CD14-positive monocyte (primary cell): ENCODE data around the gene DOK5. TPM values are rescaled to one million over a fixed set of nuclear protein-coding genes. Genes with fewer than 3 reads are reported as not detected.

Experiments
- DNase-seq, 3 donors: peaks; one replicate each; pipeline ENCODE4 v3.0.0-alpha.2; 2011 to 2022
- H2AFZ ChIP-seq: 2 replicates; pipeline ENCODE4 v1.6.0; 2012; ENCODE audit warnings: mild to moderate bottlenecking, low read depth, low read length, inconsistent platforms; ENCODE audit not compliant: insufficient read depth, poor library complexity, severe bottlenecking
- H3K27ac ChIP-seq, 2 donors: 1 replicate in 1 of 2; 2 replicates in 1 of 2; pipeline ENCODE4 v1.5.1; 2012 to 2013; ENCODE audit warnings: low read length in 2 of 2, control low read depth in 1 of 2, inconsistent platforms in 1 of 2, low read depth in 1 of 2, mild to moderate bottlenecking in 1 of 2
- H3K27me3 ChIP-seq, 2 donors: one replicate each; pipeline versions ENCODE4 v1.6.0 to v1.6.1; 2011 to 2013; ENCODE audit warnings: low read length in 2 of 2; ENCODE audit not compliant: control insufficient read depth in 2 of 2, insufficient read depth in 2 of 2
- H3K36me3 ChIP-seq, 2 donors: replicated peaks in 1 of 2; 1 replicate in 1 of 2; 2 replicates in 1 of 2; pipeline versions ENCODE4 v1.5.1 to v1.6.1; 2012 to 2013; ENCODE audit warnings: low read length in 2 of 2, control low read depth in 1 of 2, inconsistent platforms in 1 of 2, mild to moderate bottlenecking in 1 of 2; ENCODE audit not compliant: insufficient read depth in 2 of 2, control insufficient read depth in 1 of 2
- H3K4me1 ChIP-seq, 2 donors: 1 replicate in 1 of 2; 2 replicates in 1 of 2; pipeline versions ENCODE4 v1.5.1 to v1.6.1; 2012 to 2013; ENCODE audit warnings: low read length in 2 of 2, control low read depth in 1 of 2, inconsistent platforms in 1 of 2, mild to moderate bottlenecking in 1 of 2, moderate library complexity in 1 of 2; ENCODE audit not compliant: insufficient read depth in 2 of 2, control insufficient read depth in 1 of 2
- H3K4me2 ChIP-seq: replicated peaks from 2 replicates; pipeline ENCODE3; 2012; ENCODE audit warnings: low read length, moderate library complexity, mild to moderate bottlenecking; ENCODE audit not compliant: poor library complexity, severe bottlenecking; ENCODE audit errors: extremely low read depth
- H3K4me3 ChIP-seq, 3 experiments: fragments of 200-600 bp in 1 of 3; sonication (generic) in 1 of 3; replicated peaks in 1 of 3; 1 replicate in 2 of 3; 2 replicates in 1 of 3; pipeline ENCODE4 v1.5.1; 2011 to 2013; ENCODE audit warnings: low read length in 3 of 3, mild to moderate bottlenecking in 3 of 3, control low read depth in 2 of 3, low read depth in 2 of 3, inconsistent platforms in 1 of 3, moderate library complexity in 1 of 3
- H3K79me2 ChIP-seq: 2 replicates; pipeline ENCODE4 v1.6.0; 2012; ENCODE audit warnings: mild to moderate bottlenecking, control low read depth, inconsistent platforms, low read length, moderate library complexity; ENCODE audit not compliant: insufficient read depth
- H3K9ac ChIP-seq: 2 replicates; pipeline ENCODE4 v1.6.0; 2017; ENCODE audit warnings: low read length, mild to moderate bottlenecking; ENCODE audit not compliant: insufficient read depth, poor library complexity, severe bottlenecking
- H3K9me3 ChIP-seq, 2 donors: replicated peaks in 1 of 2; 1 replicate in 1 of 2; 2 replicates in 1 of 2; pipeline versions ENCODE4 v1.5.1 to v1.6.1; 2012 to 2013; ENCODE audit warnings: low read length in 2 of 2, control low read depth in 1 of 2; ENCODE audit not compliant: control insufficient read depth in 1 of 2, insufficient read depth in 1 of 2
- H4K20me1 ChIP-seq: 2 replicates; pipeline ENCODE4 v1.6.0; 2012; ENCODE audit warnings: mild to moderate bottlenecking, low read length, control low read depth, moderate library complexity; ENCODE audit not compliant: insufficient read depth
- H3K27ac Mint-ChIP-seq, 7 donors: one replicate each; pipeline ENCODE4 v1.8.0; 2020; ENCODE audit warnings: mild to moderate bottlenecking in 7 of 7, mixed read lengths in 7 of 7, moderate library complexity in 6 of 7, inconsistent platforms in 2 of 7
- H3K27me3 Mint-ChIP-seq, 3 donors: one replicate each; pipeline ENCODE4 v1.8.0; 2021 to 2022; ENCODE audit warnings: low read depth in 3 of 3, mild to moderate bottlenecking in 3 of 3, mixed read lengths in 3 of 3, moderate library complexity in 3 of 3, inconsistent platforms in 1 of 3
- H3K36me3 Mint-ChIP-seq, 2 donors: one replicate each; pipeline ENCODE4 v1.8.0; 2020; ENCODE audit warnings: mixed read lengths in 2 of 2, inconsistent platforms in 1 of 2, mild to moderate bottlenecking in 1 of 2
- H3K4me1 Mint-ChIP-seq: one replicate; pipeline ENCODE4 v1.8.0; 2020; ENCODE audit warnings: mild to moderate bottlenecking, mixed read lengths
- H3K4me3 Mint-ChIP-seq, 2 donors: one replicate each; pipeline ENCODE4 v1.8.0; 2020; ENCODE audit warnings: mild to moderate bottlenecking in 2 of 2, mixed read lengths in 2 of 2, moderate library complexity in 1 of 2
- H3K9me3 Mint-ChIP-seq, 7 donors: one replicate each; pipeline ENCODE4 v1.8.0; 2020 to 2022; ENCODE audit warnings: mixed read lengths in 7 of 7, mild to moderate bottlenecking in 6 of 7, moderate library complexity in 6 of 7, inconsistent platforms in 2 of 7
- CTCF ChIP-seq: fragments of 200-600 bp; IDR thresholded peaks from one replicate; pipeline ENCODE4 v1.8.0; 2022; ENCODE audit warnings: antibody characterized with exemption, mild to moderate bottlenecking
- WGBS: methylation state at CpG from one replicate; pipeline ENCODE4 v1.1.5; 2013; ENCODE audit warnings: missing lambda C conversion rate; ENCODE audit not compliant: insufficient coverage; 5-methylcytosine and 5-hydroxymethylcytosine counted together
- intact Hi-C, 2 donors: fragments of 100-400 bp; cut with micrococcal nuclease; formaldehyde crosslinking; loops; one replicate each; pipeline versions ENCODE4 v1.15.0 to v1.15.1; 2023
- polyA plus RNA-seq, 3 donors: library from polyadenylated mRNA; depleted of rRNA in 1 of 3; unstranded in 2 of 3; stranded (reverse) in 1 of 3; fragments of 300-500 nt in 2 of 3; fragments of >200 nt in 1 of 3; fragmentation: Illumina TruSeq in 2 of 3; gene quantifications; 1 replicate in 2 of 3; 2 replicates in 1 of 3; pipeline ENCODE4 v1.2.3, GENCODE V29; 2012 to 2021

DOK5 gene
- polyA plus RNA-seq, 3 donors: not detected

GRCh38 chr20:54573838-54574237 is 98.4 kb downstream of the DOK5 start:
- no CpG with 5 or more reads among the region's 6 CpGs for WGBS
- Mint-ChIP-seq H3K4me1 (no peaks in the 10 kb centered on the region), H3K9me3 (peaks cover 0 to 4% (median 0%) of the 10 kb centered on the region in 7 donors), H3K36me3 (no peaks in the 10 kb centered on the region), H3K4me3 (no peak overlapping the region), H3K27ac (no peak overlapping the region), H3K27me3 (peaks cover 1 to 7% (median 2%) of the 10 kb centered on the region in 3 donors)
- intact Hi-C loops: no loop called here
- Histone ChIP-seq H3K27ac (no peak overlapping the region), H3K9me3 (no peaks in the 10 kb centered on the region), H3K36me3 (no peaks in the 10 kb centered on the region), H3K79me2 (no peaks in the 10 kb centered on the region), H3K4me2 (no peak overlapping the region), H3K9ac (no peak overlapping the region), H3K27me3 (peaks cover 0 to 2% of the 10 kb centered on the region in 2 donors), H3K4me1 (no peaks in the 10 kb centered on the region), H2AFZ (no peak overlapping the region), H3K4me3 (no peak overlapping the region), H4K20me1 (no peaks in the 10 kb centered on the region)
- no peak for TF ChIP-seq CTCF
- no peak for DNase-seq

- no peaks in the 10 kb centered on the region for H3K4me1 ChIP-seq
- no peaks in the 10 kb centered on the region for H3K36me3 ChIP-seq
- H3K9me3 Mint-ChIP-seq: peaks cover 0 to 4% (median 0%) of the 10 kb centered on the region in 7 donors
- no peaks in the 10 kb centered on the region for H3K27me3 ChIP-seq
- TF ChIP-seq CTCF: no peak
- H4K20me1 ChIP-seq: no peaks in the 10 kb centered on the region
- no peak overlapping the region for H3K9ac ChIP-seq
- H3K4me1 Mint-ChIP-seq: no peaks in the 10 kb centered on the region
- intact Hi-C loops: no loop called here
- DNase-seq: no peak
- H3K27me3 Mint-ChIP-seq: peaks cover 3 to 7% (median 4%) of the 10 kb centered on the region in 3 donors
- H3K27ac ChIP-seq: no peak overlapping the region
- H2AFZ ChIP-seq: no peak overlapping the region
- H3K36me3 Mint-ChIP-seq: no peaks in the 10 kb centered on the region
- no peak overlapping the region for H3K4me3 ChIP-seq
- H3K4me3 Mint-ChIP-seq: no peak overlapping the region
- H3K27ac Mint-ChIP-seq: no peak overlapping the region
- H3K9me3 ChIP-seq: no peaks in the 10 kb centered on the region
- WGBS: 76% methylated on average over 3 of the region's 6 CpGs
- no peaks in the 10 kb centered on the region for H3K79me2 ChIP-seq
- H3K4me2 ChIP-seq: no peak overlapping the region
Measured at GRCh38 chr20:54576518-54576917, 101.1 kb downstream of the DOK5 start.
